NCI-H187 treated with DMSO at 0.1 percent for 48 hours (cell line): ENCODE data around the gene TLR5.

Experiments
- DNase-seq: peaks from one replicate; lab custom pipeline; 2025; lab: John Stamatoyannopoulos, UW

TLR5 gene

GRCh38 chr1:223066415-223066814 is 76.6 kb downstream of the TLR5 start:
- DNase-seq: no peak

- no peak for DNase-seq
Measured at GRCh38 chr1:223062177-223062576, 80.9 kb downstream of the TLR5 start.

- DNase-seq: no peak
Measured at GRCh38 chr1:223059526-223059925, 83.5 kb downstream of the TLR5 start.
